ENCODE data around the gene YTHDF2. TPM values are rescaled to one million over a fixed set of nuclear protein-coding genes. Genes with fewer than 3 reads are reported as not detected.

YTHDF2 gene
- total RNA-seq, 1 experiment from 2014 or later: 126 TPM

DNA sequence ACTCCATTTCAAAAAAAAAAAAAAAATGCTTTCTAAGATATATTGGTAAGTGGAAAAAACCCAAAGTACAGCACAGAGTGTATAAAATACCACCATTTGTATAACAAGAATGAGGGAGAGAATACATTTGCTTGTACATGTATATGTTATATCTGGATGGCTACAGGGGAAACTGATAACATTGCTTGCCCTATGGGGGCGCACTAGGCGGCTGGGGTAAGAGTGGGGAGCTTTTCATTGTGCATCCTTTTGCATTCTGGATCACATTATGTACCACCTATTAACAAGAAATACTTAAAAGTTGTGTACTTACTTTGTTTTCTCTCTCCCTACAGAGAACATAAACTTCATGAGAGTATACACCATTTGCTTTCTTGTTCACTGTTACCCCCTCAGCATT is 46.6 kb downstream of the YTHDF2 start:
- POLR2A ChIA-PET: no interaction called here
- Mint-ChIP-seq H3K27ac (no peak overlapping the region), H3K4me3 (no peak overlapping the region), H3K36me3 (no peaks in the 10 kb centered on the region), H3K9me3 (no peaks in the 10 kb centered on the region), H3K27me3 (ENCODE audit: low read depth) (no peaks in the 10 kb centered on the region; the same call in 1 of the 2 replicates), H3K4me1 (peaks cover 9% of the 10 kb centered on the region)
- CTCF ChIA-PET: interaction anchor here (0.7 to 8.1 kb wide), 11 partner anchors 8 to 339 kb away, joined by 3 to 179 read pairs (median 5); no protein-coding TSS in a partner anchor
- no peak for ATAC-seq
- DNase-seq (ENCODE audit: low spot score): no peak
- no peak for TF ChIP-seq SP1 (CRISPR knock-in tag; conservative IDR thresholded peaks at IDR 0.05)
- no peak for TF ChIP-seq ZBTB21 (CRISPR knock-in tag; IDR thresholded peaks at IDR 0.05; ENCODE audit: borderline replicate concordance)
- TF ChIP-seq MYBL2 (CRISPR knock-in tag; IDR thresholded peaks at IDR 0.05): no peak
- TF ChIP-seq, protein P1, sequence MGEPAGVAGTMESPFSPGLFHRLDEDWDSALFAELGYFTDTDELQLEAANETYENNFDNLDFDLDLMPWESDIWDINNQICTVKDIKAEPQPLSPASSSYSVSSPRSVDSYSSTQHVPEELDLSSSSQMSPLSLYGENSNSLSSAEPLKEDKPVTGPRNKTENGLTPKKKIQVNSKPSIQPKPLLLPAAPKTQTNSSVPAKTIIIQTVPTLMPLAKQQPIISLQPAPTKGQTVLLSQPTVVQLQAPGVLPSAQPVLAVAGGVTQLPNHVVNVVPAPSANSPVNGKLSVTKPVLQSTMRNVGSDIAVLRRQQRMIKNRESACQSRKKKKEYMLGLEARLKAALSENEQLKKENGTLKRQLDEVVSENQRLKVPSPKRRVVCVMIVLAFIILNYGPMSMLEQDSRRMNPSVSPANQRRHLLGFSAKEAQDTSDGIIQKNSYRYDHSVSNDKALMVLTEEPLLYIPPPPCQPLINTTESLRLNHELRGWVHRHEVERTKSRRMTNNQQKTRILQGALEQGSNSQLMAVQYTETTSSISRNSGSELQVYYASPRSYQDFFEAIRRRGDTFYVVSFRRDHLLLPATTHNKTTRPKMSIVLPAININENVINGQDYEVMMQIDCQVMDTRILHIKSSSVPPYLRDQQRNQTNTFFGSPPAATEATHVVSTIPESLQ (CRISPR knock-in tag; IDR thresholded peaks at IDR 0.05): no peak
- no peak for TF ChIP-seq NFE2L1 (CRISPR knock-in tag; IDR thresholded peaks at IDR 0.05)
- no peak for TF ChIP-seq SMAD4 (CRISPR knock-in tag; IDR thresholded peaks at IDR 0.05)
- TF ChIP-seq, protein P2, sequence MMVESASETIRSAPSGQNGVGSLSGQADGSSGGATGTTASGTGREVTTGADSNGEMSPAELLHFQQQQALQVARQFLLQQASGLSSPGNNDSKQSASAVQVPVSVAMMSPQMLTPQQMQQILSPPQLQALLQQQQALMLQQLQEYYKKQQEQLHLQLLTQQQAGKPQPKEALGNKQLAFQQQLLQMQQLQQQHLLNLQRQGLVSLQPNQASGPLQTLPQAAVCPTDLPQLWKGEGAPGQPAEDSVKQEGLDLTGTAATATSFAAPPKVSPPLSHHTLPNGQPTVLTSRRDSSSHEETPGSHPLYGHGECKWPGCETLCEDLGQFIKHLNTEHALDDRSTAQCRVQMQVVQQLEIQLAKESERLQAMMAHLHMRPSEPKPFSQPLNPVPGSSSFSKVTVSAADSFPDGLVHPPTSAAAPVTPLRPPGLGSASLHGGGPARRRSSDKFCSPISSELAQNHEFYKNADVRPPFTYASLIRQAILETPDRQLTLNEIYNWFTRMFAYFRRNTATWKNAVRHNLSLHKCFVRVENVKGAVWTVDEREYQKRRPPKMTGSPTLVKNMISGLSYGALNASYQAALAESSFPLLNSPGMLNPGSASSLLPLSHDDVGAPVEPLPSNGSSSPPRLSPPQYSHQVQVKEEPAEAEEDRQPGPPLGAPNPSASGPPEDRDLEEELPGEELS (CRISPR knock-in tag; IDR thresholded peaks at IDR 0.05): no peak
- TF ChIP-seq, protein P3, sequence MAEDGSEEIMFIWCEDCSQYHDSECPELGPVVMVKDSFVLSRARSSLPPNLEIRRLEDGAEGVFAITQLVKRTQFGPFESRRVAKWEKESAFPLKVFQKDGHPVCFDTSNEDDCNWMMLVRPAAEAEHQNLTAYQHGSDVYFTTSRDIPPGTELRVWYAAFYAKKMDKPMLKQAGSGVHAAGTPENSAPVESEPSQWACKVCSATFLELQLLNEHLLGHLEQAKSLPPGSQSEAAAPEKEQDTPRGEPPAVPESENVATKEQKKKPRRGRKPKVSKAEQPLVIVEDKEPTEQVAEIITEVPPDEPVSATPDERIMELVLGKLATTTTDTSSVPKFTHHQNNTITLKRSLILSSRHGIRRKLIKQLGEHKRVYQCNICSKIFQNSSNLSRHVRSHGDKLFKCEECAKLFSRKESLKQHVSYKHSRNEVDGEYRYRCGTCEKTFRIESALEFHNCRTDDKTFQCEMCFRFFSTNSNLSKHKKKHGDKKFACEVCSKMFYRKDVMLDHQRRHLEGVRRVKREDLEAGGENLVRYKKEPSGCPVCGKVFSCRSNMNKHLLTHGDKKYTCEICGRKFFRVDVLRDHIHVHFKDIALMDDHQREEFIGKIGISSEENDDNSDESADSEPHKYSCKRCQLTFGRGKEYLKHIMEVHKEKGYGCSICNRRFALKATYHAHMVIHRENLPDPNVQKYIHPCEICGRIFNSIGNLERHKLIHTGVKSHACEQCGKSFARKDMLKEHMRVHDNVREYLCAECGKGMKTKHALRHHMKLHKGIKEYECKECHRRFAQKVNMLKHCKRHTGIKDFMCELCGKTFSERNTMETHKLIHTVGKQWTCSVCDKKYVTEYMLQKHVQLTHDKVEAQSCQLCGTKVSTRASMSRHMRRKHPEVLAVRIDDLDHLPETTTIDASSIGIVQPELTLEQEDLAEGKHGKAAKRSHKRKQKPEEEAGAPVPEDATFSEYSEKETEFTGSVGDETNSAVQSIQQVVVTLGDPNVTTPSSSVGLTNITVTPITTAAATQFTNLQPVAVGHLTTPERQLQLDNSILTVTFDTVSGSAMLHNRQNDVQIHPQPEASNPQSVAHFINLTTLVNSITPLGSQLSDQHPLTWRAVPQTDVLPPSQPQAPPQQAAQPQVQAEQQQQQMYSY (CRISPR knock-in tag; IDR thresholded peaks at IDR 0.05): no peak
- TF ChIP-seq, protein P4, sequence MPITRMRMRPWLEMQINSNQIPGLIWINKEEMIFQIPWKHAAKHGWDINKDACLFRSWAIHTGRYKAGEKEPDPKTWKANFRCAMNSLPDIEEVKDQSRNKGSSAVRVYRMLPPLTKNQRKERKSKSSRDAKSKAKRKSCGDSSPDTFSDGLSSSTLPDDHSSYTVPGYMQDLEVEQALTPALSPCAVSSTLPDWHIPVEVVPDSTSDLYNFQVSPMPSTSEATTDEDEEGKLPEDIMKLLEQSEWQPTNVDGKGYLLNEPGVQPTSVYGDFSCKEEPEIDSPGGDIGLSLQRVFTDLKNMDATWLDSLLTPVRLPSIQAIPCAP (CRISPR knock-in tag; IDR thresholded peaks at IDR 0.05): no peak
- TF ChIP-seq, protein P5, sequence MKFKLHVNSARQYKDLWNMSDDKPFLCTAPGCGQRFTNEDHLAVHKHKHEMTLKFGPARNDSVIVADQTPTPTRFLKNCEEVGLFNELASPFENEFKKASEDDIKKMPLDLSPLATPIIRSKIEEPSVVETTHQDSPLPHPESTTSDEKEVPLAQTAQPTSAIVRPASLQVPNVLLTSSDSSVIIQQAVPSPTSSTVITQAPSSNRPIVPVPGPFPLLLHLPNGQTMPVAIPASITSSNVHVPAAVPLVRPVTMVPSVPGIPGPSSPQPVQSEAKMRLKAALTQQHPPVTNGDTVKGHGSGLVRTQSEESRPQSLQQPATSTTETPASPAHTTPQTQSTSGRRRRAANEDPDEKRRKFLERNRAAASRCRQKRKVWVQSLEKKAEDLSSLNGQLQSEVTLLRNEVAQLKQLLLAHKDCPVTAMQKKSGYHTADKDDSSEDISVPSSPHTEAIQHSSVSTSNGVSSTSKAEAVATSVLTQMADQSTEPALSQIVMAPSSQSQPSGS (CRISPR knock-in tag; IDR thresholded peaks at IDR 0.05; ENCODE audit: borderline replicate concordance, low read depth): no peak

DNA sequence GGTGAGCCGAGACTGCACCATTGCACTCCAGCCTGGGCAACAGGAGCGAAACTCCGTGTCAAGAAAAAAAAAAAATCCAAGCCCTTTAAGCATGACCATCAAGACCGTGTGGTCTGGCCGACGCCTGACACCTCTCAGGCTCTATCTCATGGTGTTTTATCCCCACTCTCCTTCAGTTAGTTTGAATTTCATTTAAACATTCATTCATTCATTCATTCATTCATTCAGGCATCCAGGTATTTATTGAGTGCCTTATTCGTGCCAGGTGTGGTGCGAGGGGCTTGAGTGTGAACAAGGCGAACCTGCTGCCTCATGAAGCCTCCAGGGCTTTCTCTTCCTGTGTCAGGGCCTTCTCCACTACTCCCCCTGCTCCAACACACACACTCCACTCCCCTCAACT is 52.7 kb downstream of the YTHDF2 start:
- DNase-seq (ENCODE audit: low spot score) (no peak), ATAC-seq (no peak)
- Mint-ChIP-seq H3K36me3 (no peaks in the 10 kb centered on the region), H3K4me1 (peaks cover 13% of the 10 kb centered on the region), H3K27ac (no peak overlapping the region), H3K9me3 (peaks cover 5% of the 10 kb centered on the region; the same call in 1 of the 2 replicates), H3K4me3 (no peak overlapping the region), H3K27me3 (ENCODE audit: low read depth) (no peaks in the 10 kb centered on the region; the same call in none of the 2 replicates)
- CTCF ChIA-PET: interaction anchor here (0.7 kb wide), 2 partner anchors 88 to 184 kb away, joined by 3 to 4 read pairs; no protein-coding TSS in a partner anchor
- POLR2A ChIA-PET: no interaction called here
- TF ChIP-seq, protein P1 (CRISPR knock-in tag; IDR thresholded peaks at IDR 0.05): no peak
- TF ChIP-seq MYBL2 (CRISPR knock-in tag; IDR thresholded peaks at IDR 0.05) (no peak), ZBTB21 (CRISPR knock-in tag; IDR thresholded peaks at IDR 0.05; ENCODE audit: borderline replicate concordance) (no peak)
- TF ChIP-seq, protein P6, sequence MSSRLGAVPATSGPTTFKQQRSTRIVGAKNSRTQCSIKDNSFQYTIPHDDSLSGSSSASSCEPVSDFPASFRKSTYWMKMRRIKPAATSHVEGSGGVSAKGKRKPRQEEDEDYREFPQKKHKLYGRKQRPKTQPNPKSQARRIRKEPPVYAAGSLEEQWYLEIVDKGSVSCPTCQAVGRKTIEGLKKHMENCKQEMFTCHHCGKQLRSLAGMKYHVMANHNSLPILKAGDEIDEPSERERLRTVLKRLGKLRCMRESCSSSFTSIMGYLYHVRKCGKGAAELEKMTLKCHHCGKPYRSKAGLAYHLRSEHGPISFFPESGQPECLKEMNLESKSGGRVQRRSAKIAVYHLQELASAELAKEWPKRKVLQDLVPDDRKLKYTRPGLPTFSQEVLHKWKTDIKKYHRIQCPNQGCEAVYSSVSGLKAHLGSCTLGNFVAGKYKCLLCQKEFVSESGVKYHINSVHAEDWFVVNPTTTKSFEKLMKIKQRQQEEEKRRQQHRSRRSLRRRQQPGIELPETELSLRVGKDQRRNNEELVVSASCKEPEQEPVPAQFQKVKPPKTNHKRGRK (CRISPR knock-in tag; IDR thresholded peaks at IDR 0.05; ENCODE audit: borderline replicate concordance): no peak
- TF ChIP-seq, protein P7, sequence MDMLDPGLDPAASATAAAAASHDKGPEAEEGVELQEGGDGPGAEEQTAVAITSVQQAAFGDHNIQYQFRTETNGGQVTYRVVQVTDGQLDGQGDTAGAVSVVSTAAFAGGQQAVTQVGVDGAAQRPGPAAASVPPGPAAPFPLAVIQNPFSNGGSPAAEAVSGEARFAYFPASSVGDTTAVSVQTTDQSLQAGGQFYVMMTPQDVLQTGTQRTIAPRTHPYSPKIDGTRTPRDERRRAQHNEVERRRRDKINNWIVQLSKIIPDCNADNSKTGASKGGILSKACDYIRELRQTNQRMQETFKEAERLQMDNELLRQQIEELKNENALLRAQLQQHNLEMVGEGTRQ (CRISPR knock-in tag; IDR thresholded peaks at IDR 0.05): no peak

All from WTC11 (cell line).